Stimulated activated effector memory CD8-positive, alpha-beta T cell treated with anti-CD3 and anti-CD28 coated beads, Interleukin-12 subunit alpha, Interleukin-12 subunit beta, amount 100 ng/mL, for 72 hours (primary cell): ENCODE data around the gene ZNF496.

Experiments used
- ATAC-seq: fragments of 150-1000 bp; cut with Tn5 transposase; 2 replicates; pipeline ENCODE4 v1.10.0; 2021
- DNase-seq, 2 donors: peaks; one replicate each; pipeline ENCODE4 v3.0.0; 2021 to 2022; ENCODE audit warnings: low spot score in 2 of 2
- H3K27ac Mint-ChIP-seq: one replicate; pipeline ENCODE4 v1.8.0; 2022; ENCODE audit warnings: mild to moderate bottlenecking, mixed read lengths
- H3K36me3 Mint-ChIP-seq: one replicate; pipeline ENCODE4 v1.8.0; 2022; ENCODE audit warnings: mild to moderate bottlenecking, mixed read lengths
- H3K4me1 Mint-ChIP-seq: one replicate; pipeline ENCODE4 v1.8.0; 2022; ENCODE audit warnings: mixed read lengths
- H3K4me3 Mint-ChIP-seq: one replicate; pipeline ENCODE4 v1.8.0; 2022; ENCODE audit warnings: mild to moderate bottlenecking, mixed read lengths
- H3K9me3 Mint-ChIP-seq: one replicate; pipeline ENCODE4 v1.8.0; 2022; ENCODE audit warnings: mixed read lengths

The ZNF496 gene

DNA sequence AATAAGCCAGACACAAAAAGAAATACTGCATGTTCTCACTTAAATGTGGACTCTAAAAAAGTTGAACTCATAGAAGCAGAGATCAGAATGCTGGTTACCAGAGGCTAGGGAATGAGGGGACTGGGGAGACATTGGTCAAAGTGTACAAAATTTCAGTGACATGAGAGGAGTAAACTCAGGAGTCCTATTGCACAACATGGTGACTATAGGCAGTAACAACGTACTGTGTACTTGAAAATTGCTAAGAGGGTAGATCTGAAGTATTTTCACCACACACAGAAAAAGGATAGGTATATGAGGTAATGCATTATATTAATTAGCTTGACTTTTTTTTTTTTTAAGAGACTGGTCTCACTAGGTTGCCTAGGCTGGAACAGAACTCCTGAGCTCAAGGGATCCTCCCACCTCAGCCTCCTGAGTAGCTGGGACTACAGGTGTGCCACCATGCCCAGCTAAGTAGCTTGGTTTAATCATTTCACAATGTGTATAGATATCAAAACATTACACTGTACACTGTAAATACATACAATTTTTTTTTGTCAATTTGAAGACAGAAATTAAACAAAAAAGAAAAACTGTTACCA is 7.4 kb downstream of the ZNF496 start:
- H3K4me3 Mint-ChIP-seq = no peak overlapping the region
- H3K27ac Mint-ChIP-seq = no peak overlapping the region
- H3K36me3 Mint-ChIP-seq = peaks cover 58% of the 10 kb centered on the region

GRCh38 chr1:247322849-247323586 is 8.6 kb downstream of the ZNF496 start:
- Mint-ChIP-seq H3K4me1 (no peaks in the 10 kb centered on the region), H3K9me3 (no peaks in the 10 kb centered on the region), H3K27ac (peak overlapping the region; percentile 48), H3K4me3 (no peak overlapping the region), H3K36me3 (peaks cover 65% of the 10 kb centered on the region)
- DNase-seq (no peak), ATAC-seq (peak; percentile 72)

More for the DNA sequence above, 7.4 kb downstream of the ZNF496 start:
- no peak for ATAC-seq
- no peaks in the 10 kb centered on the region for H3K9me3 Mint-ChIP-seq
- H3K4me1 Mint-ChIP-seq = no peaks in the 10 kb centered on the region
- DNase-seq = no peak

DNA sequence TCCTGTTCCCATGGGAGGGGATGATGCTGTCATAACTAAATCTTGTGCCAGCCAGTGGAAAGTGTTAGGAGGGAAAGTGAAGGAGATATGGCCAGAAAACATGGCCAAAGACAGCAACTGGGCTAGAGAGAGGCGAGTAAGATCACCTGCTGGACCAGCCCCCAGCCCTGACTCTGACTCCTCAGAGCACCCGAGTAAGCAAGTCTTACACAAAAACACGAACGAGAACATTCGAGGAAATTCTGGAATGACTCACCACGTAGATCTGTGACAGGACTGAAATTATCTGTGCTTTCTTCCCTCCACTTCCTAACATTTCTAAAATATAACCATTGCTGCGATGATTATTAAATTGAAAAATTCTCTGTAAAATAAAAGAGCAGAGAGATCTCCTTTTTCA is 9.2 kb downstream of the ZNF496 start:
- peaks cover 70% of the 10 kb centered on the region for H3K36me3 Mint-ChIP-seq
- no peak overlapping the region for H3K4me3 Mint-ChIP-seq
- peak overlapping the region; percentile 48 for H3K27ac Mint-ChIP-seq
- DNase-seq = no peak
- peak; percentile 63 for ATAC-seq
- H3K4me1 Mint-ChIP-seq = no peaks in the 10 kb centered on the region
- no peaks in the 10 kb centered on the region for H3K9me3 Mint-ChIP-seq

GRCh38 chr1:247317702-247318101 is 14.0 kb downstream of the ZNF496 start:
- Mint-ChIP-seq H3K36me3 (peaks cover 64% of the 10 kb centered on the region), H3K4me3 (no peak overlapping the region), H3K4me1 (peaks cover 5% of the 10 kb centered on the region), H3K9me3 (no peaks in the 10 kb centered on the region), H3K27ac (no peak overlapping the region)
- DNase-seq (no peak), ATAC-seq (no peak)

DNA sequence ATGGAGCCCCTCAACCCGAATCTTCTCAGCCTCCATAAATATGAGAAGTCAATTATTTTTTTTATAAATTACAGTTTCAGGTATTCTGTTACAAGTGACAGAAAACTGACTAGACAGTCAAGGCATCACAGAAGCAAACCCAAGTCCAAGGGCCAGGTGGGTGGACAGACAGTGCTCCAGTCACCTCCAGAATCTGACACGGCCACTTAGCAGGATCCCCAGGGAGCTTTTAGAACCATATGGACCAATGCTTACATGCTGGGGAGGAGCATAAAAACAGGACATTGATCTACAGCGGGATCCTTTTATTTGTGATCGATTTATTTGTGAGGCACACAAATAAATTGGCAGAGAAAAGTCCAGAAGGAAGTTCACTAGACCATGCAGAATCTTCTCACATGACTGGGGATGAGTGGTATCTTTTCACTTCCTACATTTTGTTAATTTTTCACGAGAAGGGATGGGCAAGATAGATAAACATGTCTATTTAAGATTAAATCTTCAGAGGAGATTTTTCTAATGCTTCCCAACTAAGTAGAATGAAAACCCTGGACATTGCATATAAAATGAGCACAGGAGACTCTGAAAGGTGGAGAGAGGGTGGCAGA is 15.0 kb downstream of the ZNF496 start:
- Mint-ChIP-seq H3K27ac (no peak overlapping the region), H3K4me1 (peaks cover 5% of the 10 kb centered on the region), H3K36me3 (peaks cover 55% of the 10 kb centered on the region), H3K4me3 (no peak overlapping the region), H3K9me3 (no peaks in the 10 kb centered on the region)
- no peak for DNase-seq
- no peak for ATAC-seq

DNA sequence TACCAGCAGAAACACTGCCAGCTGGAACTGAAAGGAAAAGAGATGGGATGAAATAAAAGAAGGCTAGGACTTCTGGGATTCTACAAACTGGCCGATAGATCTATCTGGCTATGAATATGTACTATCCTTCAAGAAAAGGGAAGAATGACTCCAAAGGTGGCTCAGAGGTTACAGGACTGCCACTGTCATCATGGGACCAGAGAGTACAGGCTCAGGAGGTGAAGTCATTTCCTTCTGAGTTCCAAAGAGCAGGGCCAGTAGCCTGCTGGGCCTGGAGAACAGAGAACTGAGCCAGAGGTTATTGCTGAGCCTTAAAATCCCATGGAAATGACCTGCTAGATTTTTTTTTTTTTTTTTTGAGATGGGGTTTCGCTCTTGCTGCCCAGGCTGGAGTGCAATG is 27.6 kb downstream of the ZNF496 start:
- H3K4me3 Mint-ChIP-seq = no peak overlapping the region
- no peaks in the 10 kb centered on the region for H3K4me1 Mint-ChIP-seq
- ATAC-seq = no peak
- H3K9me3 Mint-ChIP-seq = no peaks in the 10 kb centered on the region
- DNase-seq = no peak
- no peak overlapping the region for H3K27ac Mint-ChIP-seq
- H3K36me3 Mint-ChIP-seq = peaks cover 12% of the 10 kb centered on the region

DNA sequence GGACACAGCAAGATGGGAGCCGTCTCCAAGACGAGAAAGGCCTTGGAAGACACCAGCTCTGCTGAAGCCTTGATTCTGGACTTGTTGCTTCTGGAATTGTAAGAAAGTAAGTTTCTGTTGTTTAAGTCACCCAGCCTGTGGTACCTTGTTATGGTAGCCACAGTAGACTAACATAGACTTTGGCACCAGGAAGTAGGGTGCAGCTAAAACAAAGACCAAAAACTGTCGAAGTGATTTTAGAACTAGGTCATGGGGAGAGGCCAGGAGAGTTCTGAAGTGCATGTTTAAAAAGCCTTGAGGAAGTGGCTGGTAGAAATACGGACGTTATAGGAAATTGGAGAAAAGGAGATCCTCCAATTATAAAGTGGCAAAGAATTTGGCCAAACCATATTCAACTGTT is 28.5 kb downstream of the ZNF496 start:
- no peaks in the 10 kb centered on the region for H3K9me3 Mint-ChIP-seq
- ATAC-seq (no peak), DNase-seq (no peak)
- no peak overlapping the region for H3K4me3 Mint-ChIP-seq
- no peak overlapping the region for H3K27ac Mint-ChIP-seq
- H3K4me1 Mint-ChIP-seq = no peaks in the 10 kb centered on the region
- peaks cover 12% of the 10 kb centered on the region for H3K36me3 Mint-ChIP-seq

- Mint-ChIP-seq H3K9me3 (no peaks in the 10 kb centered on the region), H3K36me3 (peaks cover 7% of the 10 kb centered on the region), H3K4me1 (peaks cover 9% of the 10 kb centered on the region), H3K4me3 (no peak overlapping the region), H3K27ac (no peak overlapping the region)
- DNase-seq (no peak), ATAC-seq (no peak)
These were observed 30.5 kb downstream of the ZNF496 start for GRCh38 chr1:247301176-247301540.

DNA sequence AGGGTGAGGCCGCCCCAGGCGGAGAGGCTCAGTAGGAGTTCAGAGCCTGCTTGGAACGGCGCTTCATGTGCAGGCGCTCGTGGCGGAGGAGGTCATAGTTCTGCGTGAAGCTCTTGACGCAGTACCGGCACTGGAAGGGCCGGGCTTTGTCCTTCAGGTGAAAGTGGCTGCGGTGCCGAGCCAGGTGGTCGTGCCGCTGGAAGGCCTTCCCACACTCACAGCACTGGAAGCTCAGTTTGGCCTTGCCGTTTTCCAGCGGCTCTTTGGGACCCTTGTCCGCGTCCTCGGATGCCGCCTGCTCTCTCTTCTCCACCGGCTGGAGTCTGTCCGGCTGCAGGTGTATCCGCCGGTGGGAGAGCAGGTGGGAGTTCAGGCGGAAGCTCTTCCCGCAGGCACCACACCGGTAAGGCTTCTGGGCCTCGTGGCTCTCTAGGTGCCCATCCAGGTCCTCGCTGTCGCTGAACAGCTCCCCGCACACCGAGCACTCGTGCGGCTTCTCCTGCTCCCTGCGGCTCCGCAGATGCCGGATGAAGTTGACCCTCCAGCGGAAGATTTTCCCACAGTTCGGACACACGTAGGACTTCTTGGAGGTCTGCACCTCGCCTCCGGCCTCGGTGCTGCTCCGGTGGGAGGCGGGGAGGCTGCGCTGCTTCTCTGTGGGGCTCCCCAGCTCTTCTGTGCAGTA is 31.0 kb downstream of the ZNF496 start:
- Mint-ChIP-seq H3K9me3 (no peaks in the 10 kb centered on the region), H3K27ac (no peak overlapping the region), H3K4me3 (no peak overlapping the region), H3K4me1 (peaks cover 9% of the 10 kb centered on the region), H3K36me3 (peaks cover 2% of the 10 kb centered on the region)
- DNase-seq = no peak
- ATAC-seq = no peak

GRCh38 chr1:247299723-247300381 is 31.8 kb downstream of the ZNF496 start:
- H3K36me3 Mint-ChIP-seq = no peaks in the 10 kb centered on the region

DNA sequence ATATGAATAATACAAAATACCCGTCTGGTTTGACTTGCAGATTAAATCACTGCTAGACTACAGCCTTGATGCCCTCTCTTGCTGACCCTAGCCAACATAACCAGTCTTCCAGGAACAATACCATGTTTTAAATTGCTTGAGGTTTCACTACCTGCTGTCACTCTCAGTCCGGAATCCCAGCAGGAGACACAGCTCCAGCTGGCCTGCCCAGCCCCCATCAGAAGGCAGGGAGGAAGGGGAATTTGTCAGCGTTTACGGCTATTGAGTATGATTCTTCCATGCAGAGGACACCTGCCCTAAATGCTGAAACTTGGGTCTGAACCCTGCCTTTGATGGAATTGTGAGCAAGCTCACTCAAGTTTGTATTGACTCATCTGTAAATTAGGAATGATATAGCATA is 33.0 kb downstream of the ZNF496 start:
- no peak overlapping the region for H3K4me3 Mint-ChIP-seq
- no peak for ATAC-seq
- peaks cover 9% of the 10 kb centered on the region for H3K4me1 Mint-ChIP-seq
- DNase-seq = no peak
- no peaks in the 10 kb centered on the region for H3K36me3 Mint-ChIP-seq
- no peaks in the 10 kb centered on the region for H3K9me3 Mint-ChIP-seq
- H3K27ac Mint-ChIP-seq = no peak overlapping the region

More at GRCh38 chr1:247299723-247300381, 31.8 kb downstream of the ZNF496 start:
- Mint-ChIP-seq H3K27ac (no peak overlapping the region), H3K9me3 (no peaks in the 10 kb centered on the region), H3K4me3 (no peak overlapping the region), H3K4me1 (peaks cover 9% of the 10 kb centered on the region)
- ATAC-seq = no peak
- DNase-seq = no peak

DNA sequence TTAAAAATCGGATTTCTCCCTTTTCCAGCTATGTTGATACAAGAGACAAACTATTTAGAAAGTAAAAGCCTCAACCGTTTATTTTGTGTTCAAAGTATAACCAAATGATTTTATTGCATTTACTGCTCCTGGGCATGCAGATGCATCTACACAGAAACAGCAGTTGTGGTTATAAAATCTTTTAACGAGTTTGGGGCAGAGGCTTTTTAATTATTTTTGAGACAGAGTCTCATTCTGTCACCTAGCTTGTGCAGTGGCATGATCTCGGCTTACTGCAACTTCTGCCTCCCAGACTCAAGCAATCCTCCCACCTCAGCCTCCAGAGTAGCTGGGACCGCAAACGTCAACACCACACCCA is 33.6 kb downstream of the ZNF496 start:
- ATAC-seq (no peak), DNase-seq (no peak)
- Mint-ChIP-seq H3K27ac (peak overlapping the region; percentile 82), H3K4me3 (no peak overlapping the region), H3K9me3 (no peaks in the 10 kb centered on the region), H3K36me3 (no peaks in the 10 kb centered on the region), H3K4me1 (peaks cover 9% of the 10 kb centered on the region)

GRCh38 chr1:247297263-247298123 is 34.2 kb downstream of the ZNF496 start:
- Mint-ChIP-seq H3K9me3 (no peaks in the 10 kb centered on the region), H3K4me1 (peaks cover 9% of the 10 kb centered on the region), H3K4me3 (no peak overlapping the region), H3K27ac (peak overlapping the region; percentile 82), H3K36me3 (no peaks in the 10 kb centered on the region)
- ATAC-seq (no peak), DNase-seq (no peak)

DNA sequence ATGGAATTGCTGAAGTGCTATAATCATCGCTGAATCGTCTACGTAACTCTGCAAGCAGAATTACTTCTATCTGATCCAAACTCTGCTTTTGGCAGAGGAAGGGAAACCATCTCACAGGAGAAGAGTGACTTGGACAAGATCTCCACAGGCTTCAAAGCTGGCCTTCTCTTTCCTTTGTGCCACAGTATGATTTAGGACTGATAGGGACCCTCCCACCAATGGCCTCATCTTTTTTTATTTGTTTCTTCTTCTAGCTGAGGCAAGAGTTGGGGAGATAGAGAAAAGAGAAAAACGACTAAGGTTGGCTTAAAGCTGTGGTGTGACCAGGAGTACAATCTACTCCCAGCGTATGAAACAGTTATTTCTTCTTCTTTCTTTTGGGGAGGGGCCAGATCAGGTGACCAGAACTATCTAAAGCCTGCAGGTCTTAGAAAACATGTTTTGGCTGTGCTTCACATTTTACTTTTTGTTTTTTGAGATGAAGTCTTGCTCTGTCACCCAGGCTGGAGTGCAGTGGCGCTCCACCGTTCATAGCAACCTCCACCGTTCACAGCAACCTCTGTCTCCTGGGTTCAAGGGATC is 35.0 kb downstream of the ZNF496 start:
- Mint-ChIP-seq H3K36me3 (no peaks in the 10 kb centered on the region), H3K9me3 (no peaks in the 10 kb centered on the region), H3K27ac (no peak overlapping the region), H3K4me1 (peaks cover 9% of the 10 kb centered on the region), H3K4me3 (no peak overlapping the region)
- DNase-seq (no peak), ATAC-seq (no peak)
